ENCODE measurements around the gene AHCYL1. TPM values are rescaled to one million over a fixed set of nuclear protein-coding genes. Genes with fewer than 3 reads are reported as not detected.

The AHCYL1 gene
- total and polyA plus RNA-seq, 2 of the 8 experiments (the other 6 are each of a cell fraction or from before 2014, with no cell fraction given), result 64.5 to 95.9 TPM

DNA sequence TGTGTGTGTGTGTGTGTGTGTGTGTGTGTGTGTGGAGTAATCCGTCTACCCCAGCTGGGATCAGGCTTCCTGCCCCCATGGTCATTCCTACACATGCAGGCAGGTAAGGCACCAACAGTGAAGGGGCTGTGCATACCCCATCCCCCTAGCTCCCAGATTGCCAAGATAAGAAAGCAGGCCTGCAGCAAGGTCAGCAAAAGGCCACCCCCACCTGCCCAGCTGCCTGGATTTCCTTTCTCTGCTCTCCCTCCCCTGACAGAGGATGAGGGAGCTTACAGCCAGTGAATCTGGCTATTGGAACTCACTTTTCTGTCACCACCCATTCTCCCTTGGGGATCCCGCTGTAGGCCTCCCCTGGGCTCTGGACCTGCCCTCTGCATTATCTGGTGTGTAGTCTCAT is 78.0 kb downstream of the AHCYL1 start:
- Histone ChIP-seq H3K56ac (replicated peaks; ENCODE audit: insufficient read length, low read depth, low read length) (no peak overlapping the region), H3K23ac (ENCODE audit: insufficient read length) (no peak overlapping the region), H3K27me3 (replicated peaks in 1 of 4; ENCODE audit: control insufficient read depth in 3 of 4, extremely low read depth in 1 of 4, insufficient read depth in 3 of 4, low read length in 3 of 4) (peaks cover 21 to 32% (median 27%) of the 10 kb centered on the region in 4 experiments), H4K91ac (replicated peaks; ENCODE audit: insufficient read length, low read length) (no peak overlapping the region), H3K4me2 (ENCODE audit: insufficient read depth in 1 of 2, low read depth in 2 of 2, low read length in 2 of 2) (no peak overlapping the region), H2AK5ac (ENCODE audit: low read depth, low read length) (no peak overlapping the region), H3K79me2 (ENCODE audit: control insufficient read depth in 1 of 2, insufficient read depth in 2 of 2, low read length in 2 of 2) (no peaks in the 10 kb centered on the region), H4K8ac (ENCODE audit: extremely low read depth, insufficient read depth, low read length) (no peak overlapping the region), H3K9me3 (ENCODE audit: insufficient read depth in 2 of 2, low read depth in 1 of 2, low read length in 1 of 2) (no peaks in the 10 kb centered on the region), H2BK120ac (replicated peaks; ENCODE audit: low read depth, low read length) (no peak overlapping the region), H3K4me3 (ENCODE audit: extremely low read depth in 1 of 4, insufficient read depth in 2 of 4, low read depth in 3 of 4, low read length in 4 of 4) (no peak overlapping the region), H3K14ac (ENCODE audit: insufficient read length) (no peak overlapping the region), H2BK5ac (ENCODE audit: low read depth, low read length) (no peak overlapping the region), H2BK15ac (ENCODE audit: low read length) (no peak overlapping the region), H4K20me1 (replicated peaks in 1 of 2; ENCODE audit: control insufficient read depth in 1 of 2, insufficient read depth in 2 of 2, low read length in 2 of 2) (peaks cover 12 to 13% of the 10 kb centered on the region in 2 experiments), H3K4ac (replicated peaks; ENCODE audit: insufficient read length, low read depth, low read length) (no peak overlapping the region), H3K18ac (ENCODE audit: extremely low read depth, low read length) (no peak overlapping the region), H2BK20ac (ENCODE audit: low read length) (no peak overlapping the region), H4K5ac (ENCODE audit: insufficient read length, low read depth, low read length) (no peak overlapping the region), H3K23me2 (ENCODE audit: low read depth, low read length) (peaks cover 2% of the 10 kb centered on the region; the same call in 1 of the 2 replicates), H3K9ac (replicated peaks in 1 of 4; ENCODE audit: extremely low read depth in 1 of 4, low read depth in 3 of 4, low read length in 3 of 4) (no peak overlapping the region), H3K36me3 (ENCODE audit: control insufficient read depth in 2 of 4, insufficient read depth in 4 of 4, low read length in 3 of 4) (peaks cover 0 to 3% (median 0%) of the 10 kb centered on the region in 4 experiments; a peak in 3 of 8 replicates), H2AFZ (ENCODE audit: low read length) (no peak overlapping the region), H3K27ac (ENCODE audit: low read depth, low read length) (no peak overlapping the region), H3K4me1 (replicated peaks in 1 of 4; ENCODE audit: control insufficient read depth in 3 of 4, insufficient read depth in 4 of 4, low read length in 3 of 4) (peaks cover 0 to 5% (median 4%) of the 10 kb centered on the region in 4 experiments; a peak in 5 of 7 replicates), H2BK12ac (ENCODE audit: low read depth, low read length) (no peak overlapping the region), H3K79me1 (ENCODE audit: low read depth, low read length) (no peaks in the 10 kb centered on the region)
- CTCF ChIA-PET (ENCODE audit: partially characterized antibody), result interaction anchor here (1.3 to 52.4 kb wide), 5 partner anchors 9 to 397 kb away, joined by 3 to 1450 read pairs (median 6); partner anchors contain the start of genes ALX3 and STRIP1
- TF ChIP-seq EGR1 (IDR thresholded peaks at IDR 0.05; ENCODE audit: borderline replicate concordance, low read depth, low read length), result no peak
- no peak for TF ChIP-seq ASH2L (IDR thresholded peaks at IDR 0.05; ENCODE audit: low read length)
- no peak for TF ChIP-seq SIRT6 (IDR thresholded peaks at IDR 0.05; ENCODE audit: low read length)
- no peak for TF ChIP-seq GTF2F1 (IDR thresholded peaks at IDR 0.05; ENCODE audit: borderline replicate concordance, low read depth, low read length)
- TF ChIP-seq BRCA1 (IDR thresholded peaks at IDR 0.05; ENCODE audit: low read depth, low read length), result no peak
- TF ChIP-seq CBX8 (IDR thresholded peaks at IDR 0.05; ENCODE audit: borderline replicate concordance, low read depth, low read length), result no peak
- TF ChIP-seq CHD1 (IDR thresholded peaks at IDR 0.05; ENCODE audit: low read depth, low read length), result no peak
- TF ChIP-seq CREB1 (IDR thresholded peaks at IDR 0.05), result no peak
- TF ChIP-seq MAX (IDR thresholded peaks at IDR 0.05), result no peak
- WGBS, 2 experiments (ENCODE audit: extremely low coverage in 1 of 2, insufficient coverage in 1 of 2, insufficient read length in 1 of 2, insufficient replicate concordance in 2 of 2, low coverage in 1 of 2, low lambda C conversion rate in 2 of 2, missing lambda C conversion rate in 1 of 2), result 80% methylated on average over 2 of the region's 2 CpGs; no CpG with 5 or more reads in 1 of the 2 experiments
- POLR2A ChIA-PET (ENCODE audit: partially characterized antibody), result interaction anchor here (0.8 to 1.5 kb wide), 4 partner anchors 9 to 28 kb away, joined by 3 to 4 read pairs (median 4); partner anchors contain the start of gene STRIP1
- no peak for DNase-seq (ENCODE audit: low read depth in 1 of 2, low spot score in 2 of 2)
- FAIRE-seq, result no peak

All from H1 (cell line).